ENCODE data around the gene SCPEP1.

The SCPEP1 gene

DNA sequence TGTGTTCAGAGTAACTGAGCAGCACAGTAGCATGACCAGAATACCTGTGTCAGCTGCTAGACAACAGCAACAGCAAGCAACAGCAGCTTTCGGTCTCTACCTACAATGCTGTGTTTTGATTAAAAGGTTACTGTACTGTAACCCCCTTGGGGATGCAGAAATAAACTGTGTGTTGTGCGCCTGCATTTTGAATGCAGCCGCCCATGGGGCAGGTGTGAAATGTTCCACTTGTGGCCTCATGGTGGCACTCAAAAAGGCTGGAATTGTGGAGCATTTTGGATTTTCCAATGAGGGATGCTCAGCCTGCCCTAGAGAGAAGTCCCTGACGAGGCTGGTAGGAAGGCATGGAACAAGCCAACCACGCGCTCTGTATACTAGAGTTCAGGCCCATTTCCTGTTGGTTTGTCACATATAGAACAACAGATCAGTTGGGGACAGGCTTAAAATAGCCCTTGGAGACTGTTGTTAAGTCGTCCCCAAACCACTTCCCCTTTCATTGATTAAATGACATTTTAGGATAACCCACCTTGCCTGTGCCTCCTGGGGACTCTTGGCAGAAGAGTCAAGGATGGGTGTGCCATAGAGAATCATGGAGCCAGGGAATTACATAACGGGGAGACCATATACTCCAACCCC lies 27.1 kb downstream of the SCPEP1 start:
- DNase-seq = peak in 1 of 2 experiments; percentile 50

GRCh38 chr17:57006040-57006439 lies 28.1 kb downstream of the SCPEP1 start:
- DNase-seq = no peak

DNA sequence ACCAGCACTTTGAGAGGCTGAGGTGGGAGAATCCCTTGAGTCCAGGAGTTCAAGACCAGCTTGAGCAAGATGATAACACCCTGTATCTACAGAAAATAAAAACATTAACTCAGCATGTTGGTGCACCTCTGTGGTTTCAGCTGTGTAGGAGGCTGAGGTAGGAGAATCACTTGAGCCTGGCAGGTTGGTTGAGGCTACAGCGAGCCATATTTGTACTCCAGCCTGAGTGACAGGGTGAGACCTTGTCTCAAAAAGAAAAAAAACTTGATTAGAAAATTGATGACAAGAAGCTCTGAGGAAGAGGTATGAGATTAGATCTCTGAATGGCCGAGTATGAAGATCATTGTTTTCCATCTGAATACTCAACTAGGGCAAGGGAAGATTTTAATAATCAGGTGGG lies 31.0 kb downstream of the SCPEP1 start:
- no peak for DNase-seq

DNA sequence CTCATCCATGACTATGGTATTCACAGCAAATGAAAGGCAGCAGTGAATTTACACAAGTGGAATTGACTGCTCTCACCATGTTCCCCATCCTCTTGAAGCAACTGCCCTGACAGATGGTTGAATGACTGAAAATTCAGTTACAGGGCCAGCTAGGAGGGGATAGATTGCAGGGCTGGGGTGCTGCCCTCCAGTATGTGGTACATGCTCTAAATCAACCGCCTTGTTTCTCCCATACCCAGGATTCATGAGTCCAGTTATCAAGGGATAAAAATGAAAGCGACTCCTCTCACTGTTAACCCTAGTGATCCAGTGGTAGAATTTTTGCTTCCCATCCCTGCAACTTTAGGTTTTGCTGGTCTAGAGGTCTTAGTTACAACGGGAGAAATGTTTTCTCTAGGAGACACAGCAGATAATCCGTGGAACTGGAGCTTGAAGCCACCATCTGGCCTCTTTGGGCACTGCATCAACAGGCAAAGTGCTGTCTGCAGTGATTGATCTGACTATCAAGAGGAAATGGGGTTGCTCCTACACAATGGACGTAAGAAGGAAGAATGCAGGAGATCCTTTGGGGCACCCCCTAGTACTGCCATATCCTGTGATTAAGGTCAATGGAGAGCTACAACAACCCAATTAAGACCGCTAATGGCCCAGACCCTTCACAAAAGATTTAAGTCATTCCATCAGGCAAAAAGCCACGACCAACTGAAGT lies 32.0 kb downstream of the SCPEP1 start:
- peak; percentile 91 to 93 for DNase-seq

GRCh38 chr17:57010487-57010886 lies 32.6 kb downstream of the SCPEP1 start:
- DNase-seq = peak in 1 of 2 experiments; percentile 36

- no peak for DNase-seq
Measured at GRCh38 chr17:57011491-57012015, 33.6 kb downstream of the SCPEP1 start.

GRCh38 chr17:57016071-57016763 lies 38.3 kb downstream of the SCPEP1 start:
- DNase-seq = no peak

DNA sequence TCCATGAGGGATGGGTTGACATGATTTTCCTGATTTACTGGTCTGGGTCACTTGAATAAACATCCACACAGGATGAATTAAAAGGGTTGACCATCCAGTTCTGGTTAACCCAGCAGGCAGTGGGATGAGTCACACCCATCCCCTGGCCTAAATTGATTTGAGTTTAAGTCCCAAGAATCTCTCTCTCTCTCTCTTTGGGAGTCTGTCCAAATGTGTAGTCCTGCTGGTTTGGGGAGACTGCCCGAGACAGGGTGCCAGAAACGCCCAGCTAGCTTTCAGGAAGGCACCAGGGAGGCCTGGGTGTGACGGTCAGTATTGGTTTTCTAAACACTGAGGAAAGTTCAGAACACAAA lies 38.8 kb downstream of the SCPEP1 start:
- no peak for DNase-seq

GRCh38 chr17:57017625-57018024 lies 39.7 kb downstream of the SCPEP1 start:
- DNase-seq = no peak

- no peak for DNase-seq
Measured at GRCh38 chr17:57020208-57020607, 42.3 kb downstream of the SCPEP1 start.

GRCh38 chr17:57021226-57021940 lies 43.5 kb downstream of the SCPEP1 start:
- DNase-seq = no peak

- DNase-seq = no peak
Measured at GRCh38 chr17:57025876-57026275, 47.9 kb downstream of the SCPEP1 start.

DNA sequence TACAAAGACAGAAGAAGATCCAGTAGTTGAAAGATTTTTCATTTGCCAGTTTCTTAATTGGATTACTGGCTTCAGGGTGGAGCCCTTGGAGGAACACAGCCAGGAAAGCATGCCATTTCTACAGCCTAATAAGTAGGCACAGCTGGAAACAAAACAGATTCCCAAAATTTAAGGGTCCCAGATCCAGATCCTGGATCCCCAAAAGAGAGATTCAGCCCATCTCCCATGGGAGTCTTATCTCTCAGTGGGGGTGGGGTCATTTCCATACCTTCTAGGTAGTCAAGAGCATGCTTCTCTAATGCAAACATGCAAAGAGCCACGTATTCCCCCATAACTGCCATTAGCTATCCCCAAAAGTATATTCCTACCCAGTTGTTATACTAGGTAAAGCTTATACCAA lies 49.9 kb downstream of the SCPEP1 start:
- no peak for DNase-seq

GRCh38 chr17:57032343-57032742 lies 54.4 kb downstream of the SCPEP1 start:
- DNase-seq = no peak

GRCh38 chr17:57033296-57033695 lies 55.4 kb downstream of the SCPEP1 start:
- DNase-seq = peak; percentile 10 to 29

DNA sequence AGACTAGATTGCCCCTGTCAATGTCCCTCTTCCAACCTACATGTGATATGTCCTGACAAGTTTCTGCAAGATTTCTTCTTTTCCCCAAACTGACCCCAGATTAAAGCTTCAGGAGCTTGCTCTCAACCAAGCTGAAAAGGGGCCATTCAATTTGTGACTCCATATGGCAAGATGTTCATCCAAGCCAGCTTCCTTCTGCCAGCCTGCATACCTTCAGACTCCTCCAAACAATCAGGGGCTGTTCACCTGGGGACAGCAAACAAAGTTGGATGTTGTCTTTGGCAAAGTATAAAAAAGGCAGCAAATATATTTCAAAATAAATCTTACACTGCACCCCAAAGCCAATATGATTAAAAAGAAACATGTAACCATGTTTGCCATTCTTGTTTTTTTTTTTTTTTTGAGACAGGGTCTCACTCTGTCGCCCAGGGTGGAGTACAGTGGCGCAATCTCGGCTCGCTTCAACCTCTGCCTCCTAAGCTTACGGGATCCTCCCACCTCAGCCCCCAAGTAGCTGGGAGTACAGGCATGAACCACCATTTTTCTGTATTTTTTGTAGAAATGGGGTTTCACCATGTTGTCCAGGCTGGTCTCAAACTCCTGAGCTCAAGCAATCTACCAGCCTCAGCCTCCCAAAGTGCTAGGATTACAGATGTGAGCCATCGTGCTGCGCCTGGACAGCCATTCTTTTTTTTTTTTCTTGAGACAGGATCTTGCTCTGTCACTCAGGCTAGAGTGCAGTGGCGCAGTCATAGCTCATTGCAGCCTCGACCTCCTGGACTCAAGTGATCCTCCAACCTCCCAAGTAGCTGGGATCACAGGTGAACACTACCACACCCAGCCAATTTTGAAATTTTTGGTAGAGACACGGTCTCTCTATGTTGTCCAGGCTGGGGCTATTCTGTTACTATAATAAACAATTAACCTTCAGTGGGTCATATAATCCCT lies 57.1 kb downstream of the SCPEP1 start:
- DNase-seq = peak in 1 of 2 experiments; percentile 21

DNA sequence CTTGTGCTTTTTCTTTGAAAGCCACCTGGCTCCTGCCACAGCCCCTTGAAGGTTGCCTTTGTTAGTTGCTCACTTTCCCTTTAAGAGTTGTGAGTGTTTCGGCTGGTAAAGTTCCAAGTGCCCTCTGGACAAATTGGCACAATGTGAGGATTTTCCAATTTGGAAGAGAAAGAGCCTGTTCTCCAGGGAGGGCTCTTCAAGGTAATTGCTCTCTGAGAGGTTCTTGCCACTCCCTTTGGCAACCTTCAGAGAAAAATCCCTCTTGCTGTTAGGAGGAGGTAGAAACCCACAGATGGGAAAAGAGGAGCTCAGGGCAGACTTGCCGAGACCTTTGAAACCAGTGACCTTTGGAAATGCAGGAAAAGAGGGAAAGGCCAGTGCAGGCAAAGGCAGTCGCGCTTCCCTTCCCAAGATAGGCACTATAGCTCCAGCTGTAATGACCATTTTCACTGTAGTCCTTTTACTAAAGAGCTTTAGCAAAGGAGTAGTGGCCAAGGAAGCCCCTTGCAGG lies 58.1 kb downstream of the SCPEP1 start:
- peak; percentile 64 to 79 for DNase-seq

GRCh38 chr17:57037411-57037810 lies 59.5 kb downstream of the SCPEP1 start:
- DNase-seq = no peak

- DNase-seq = no peak
Measured at GRCh38 chr17:57038486-57038885, 60.6 kb downstream of the SCPEP1 start.

DNA sequence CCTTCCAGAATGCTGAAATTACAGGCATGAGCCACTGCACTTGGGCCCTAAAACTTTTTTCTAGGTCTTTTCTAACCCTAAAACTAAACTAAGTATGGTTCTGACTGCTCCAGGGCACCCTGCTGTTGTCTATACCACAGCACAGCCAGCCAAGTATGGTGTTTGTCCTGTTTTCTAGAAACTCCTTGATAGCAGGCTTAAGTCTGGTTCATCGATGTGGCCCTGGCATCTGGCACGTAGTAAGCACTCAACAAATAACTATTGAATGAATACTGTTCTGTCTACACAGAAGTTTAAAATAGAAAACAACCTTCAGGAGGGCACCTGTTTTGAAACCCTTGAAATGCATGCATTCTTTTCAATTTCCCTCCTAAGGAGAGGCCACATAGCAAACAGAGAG lies 62.6 kb downstream of the SCPEP1 start:
- no peak for DNase-seq

GRCh38 chr17:57043276-57043675 lies 65.3 kb downstream of the SCPEP1 start:
- no peak for DNase-seq
